ENCODE results near the gene ATOH7.
"Not testable (repeated sequence)": the region's sequence is repeated elsewhere in the genome, so short reads cannot be mapped to it uniquely, and the experiment has no call there.

ATOH7 gene

GRCh38 chr10:68202960-68203353, 29.0 kb downstream of the ATOH7 start:
- no peak for TF ChIP-seq CTCF (IDR thresholded peaks at IDR 0.05; ENCODE audit: low read depth, low read length, missing control alignments)
- in situ Hi-C loops (cut with HindIII; ENCODE audit: low pct_ligation_motif_present, low sequenced_read_pairs) = no loop called here
- H3K27ac ChIP-seq = no peak overlapping the region
- no peak overlapping the region for H3K4me3 ChIP-seq (ENCODE audit: low read depth, low read length)
- no peaks in the 10 kb centered on the region for H3K36me3 ChIP-seq (replicated peaks)
- no peaks in the 10 kb centered on the region for H3K27me3 ChIP-seq (replicated peaks)
- peak; percentile 59 for DNase-seq

- in situ Hi-C loops (cut with HindIII; ENCODE audit: low pct_ligation_motif_present, low sequenced_read_pairs) = no loop called here
- DNase-seq = no peak
- Histone ChIP-seq H3K4me3 (ENCODE audit: low read depth, low read length) (no peak overlapping the region), H3K36me3 (replicated peaks) (no peaks in the 10 kb centered on the region), H3K27me3 (replicated peaks) (no peaks in the 10 kb centered on the region), H3K27ac (no peak overlapping the region)
- no peak for TF ChIP-seq CTCF (IDR thresholded peaks at IDR 0.05; ENCODE audit: low read depth, low read length, missing control alignments)
Measured at GRCh38 chr10:68196701-68197100, 35.2 kb downstream of the ATOH7 start.

GRCh38 chr10:68195776-68196175, 36.1 kb downstream of the ATOH7 start:
- H3K4me3 ChIP-seq (ENCODE audit: low read depth, low read length); H3K27me3 ChIP-seq (replicated peaks); in situ Hi-C loops (cut with HindIII; ENCODE audit: low pct_ligation_motif_present, low sequenced_read_pairs); H3K36me3 ChIP-seq (replicated peaks); DNase-seq; H3K27ac ChIP-seq: not testable (repeated sequence)

GRCh38 chr10:68194290-68194689, 37.6 kb downstream of the ATOH7 start:
- in situ Hi-C loops (cut with HindIII; ENCODE audit: low pct_ligation_motif_present, low sequenced_read_pairs) = no loop called here
- TF ChIP-seq CTCF (IDR thresholded peaks at IDR 0.05; ENCODE audit: low read depth, low read length, missing control alignments) = no peak
- Histone ChIP-seq H3K27me3 (replicated peaks) (no peaks in the 10 kb centered on the region), H3K4me3 (ENCODE audit: low read depth, low read length) (no peak overlapping the region), H3K36me3 (replicated peaks) (no peaks in the 10 kb centered on the region), H3K27ac (no peak overlapping the region)
- no peak for DNase-seq

- DNase-seq = no peak
- H3K4me3 ChIP-seq (ENCODE audit: low read depth, low read length) = no peak overlapping the region
- in situ Hi-C loops (cut with HindIII; ENCODE audit: low pct_ligation_motif_present, low sequenced_read_pairs) = no loop called here
- no peak for TF ChIP-seq CTCF (IDR thresholded peaks at IDR 0.05; ENCODE audit: low read depth, low read length, missing control alignments)
- no peaks in the 10 kb centered on the region for H3K27me3 ChIP-seq (replicated peaks)
- H3K27ac ChIP-seq = no peak overlapping the region
- no peaks in the 10 kb centered on the region for H3K36me3 ChIP-seq (replicated peaks)
Measured at GRCh38 chr10:68192113-68192512, 39.8 kb downstream of the ATOH7 start.

GRCh38 chr10:68188835-68189234, 43.1 kb downstream of the ATOH7 start:
- Histone ChIP-seq H3K4me3 (ENCODE audit: low read depth, low read length) (no peak overlapping the region), H3K27me3 (replicated peaks) (no peaks in the 10 kb centered on the region), H3K27ac (no peak overlapping the region), H3K36me3 (replicated peaks) (no peaks in the 10 kb centered on the region)
- in situ Hi-C loops (cut with HindIII; ENCODE audit: low pct_ligation_motif_present, low sequenced_read_pairs) = no loop called here
- no peak for TF ChIP-seq CTCF (IDR thresholded peaks at IDR 0.05; ENCODE audit: low read depth, low read length, missing control alignments)
- DNase-seq = no peak
